Fibroblast of villous mesenchyme (primary cell): Measurements from ENCODE around the gene SPATA46. TPM values are rescaled to one million over a fixed set of nuclear protein-coding genes. Genes with fewer than 3 reads are reported as not detected.

ENCODE experiments used
- DNase-seq: peaks from one replicate; pipeline ENCODE4 v3.0.0-alpha.2; 2010; ENCODE audit warnings: low read depth
- H3K4me3 ChIP-seq: 2 replicates; pipeline ENCODE4 v1.5.1; 2011; ENCODE audit warnings: low read depth, mild to moderate bottlenecking, low read length
- CTCF ChIP-seq: IDR thresholded peaks from 2 replicates; pipeline ENCODE4 v1.5.1; 2012; ENCODE audit warnings: low read depth, mild to moderate bottlenecking, low read length; ENCODE audit not compliant: insufficient read depth
- total RNA-seq: library from RNA; depleted of rRNA; stranded (reverse); fragments of >200 nt; gene quantifications from 2 replicates; pipeline ENCODE4 v1.2.3, GENCODE V29; 2012

Gene SPATA46
- total RNA-seq, 1 donor: not detected

GRCh38 chr1:162400790-162401355 is 24.2 kb upstream of the SPATA46 start:
- H3K4me3 ChIP-seq: no peak overlapping the region
- DNase-seq: no peak
- TF ChIP-seq CTCF: no peak

DNA sequence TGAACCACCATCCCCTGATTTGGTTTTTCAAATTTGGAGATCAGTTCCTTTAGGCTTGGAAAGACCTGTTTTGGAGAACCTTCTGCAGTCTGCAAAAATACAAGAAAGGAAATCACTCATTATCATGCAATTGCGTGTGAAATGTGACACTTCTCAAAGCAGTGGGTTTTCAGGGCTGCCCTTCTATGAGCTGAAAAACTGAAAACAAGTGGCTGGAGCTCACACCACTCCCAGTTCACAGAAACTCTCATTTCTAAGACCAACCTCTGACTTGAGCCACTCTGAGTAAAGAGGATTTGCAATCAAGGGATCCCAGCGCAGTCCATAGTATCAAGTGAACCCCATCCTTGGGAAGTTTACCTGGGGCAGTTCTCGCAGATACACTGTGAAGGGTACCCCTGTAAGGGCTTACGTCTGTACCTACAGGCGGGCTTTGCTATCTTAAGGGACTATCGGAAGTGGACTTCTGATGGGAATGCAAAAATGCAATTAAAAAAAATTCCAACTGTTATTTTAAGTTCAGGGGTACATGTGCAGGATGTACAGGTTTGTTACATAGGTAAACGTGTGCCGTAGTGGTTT is 22.4 kb upstream of the SPATA46 start:
- no peak overlapping the region for H3K4me3 ChIP-seq
- no peak for TF ChIP-seq CTCF
- DNase-seq: no peak

GRCh38 chr1:162397943-162398560 is 21.4 kb upstream of the SPATA46 start:
- TF ChIP-seq CTCF: no peak
- DNase-seq: peak; percentile 34

DNA sequence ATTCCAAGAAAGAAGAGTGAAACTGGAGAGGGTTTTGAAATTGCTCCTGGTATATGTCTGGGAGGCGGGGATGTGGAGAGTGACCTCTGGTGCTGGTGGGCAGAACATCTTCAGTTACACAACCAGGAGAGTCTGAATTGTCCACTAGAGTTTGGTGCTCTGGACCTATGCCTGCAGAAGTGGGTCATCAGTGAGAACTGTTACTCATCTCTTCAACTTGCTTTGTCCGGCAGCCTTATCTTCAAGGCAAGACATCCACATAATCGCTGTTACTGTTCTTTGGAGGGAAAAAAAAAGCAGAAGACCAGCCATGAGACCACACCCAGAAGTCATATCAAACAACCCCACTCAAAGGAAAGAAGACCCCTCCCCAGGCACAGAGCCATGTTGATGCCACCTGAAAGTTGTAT is 20.4 kb upstream of the SPATA46 start:
- no peak for DNase-seq
- H3K4me3 ChIP-seq: no peak overlapping the region
- TF ChIP-seq CTCF: peak; percentile 27

More at GRCh38 chr1:162397943-162398560, 21.4 kb upstream of the SPATA46 start:
- H3K4me3 ChIP-seq: no peak overlapping the region

DNA sequence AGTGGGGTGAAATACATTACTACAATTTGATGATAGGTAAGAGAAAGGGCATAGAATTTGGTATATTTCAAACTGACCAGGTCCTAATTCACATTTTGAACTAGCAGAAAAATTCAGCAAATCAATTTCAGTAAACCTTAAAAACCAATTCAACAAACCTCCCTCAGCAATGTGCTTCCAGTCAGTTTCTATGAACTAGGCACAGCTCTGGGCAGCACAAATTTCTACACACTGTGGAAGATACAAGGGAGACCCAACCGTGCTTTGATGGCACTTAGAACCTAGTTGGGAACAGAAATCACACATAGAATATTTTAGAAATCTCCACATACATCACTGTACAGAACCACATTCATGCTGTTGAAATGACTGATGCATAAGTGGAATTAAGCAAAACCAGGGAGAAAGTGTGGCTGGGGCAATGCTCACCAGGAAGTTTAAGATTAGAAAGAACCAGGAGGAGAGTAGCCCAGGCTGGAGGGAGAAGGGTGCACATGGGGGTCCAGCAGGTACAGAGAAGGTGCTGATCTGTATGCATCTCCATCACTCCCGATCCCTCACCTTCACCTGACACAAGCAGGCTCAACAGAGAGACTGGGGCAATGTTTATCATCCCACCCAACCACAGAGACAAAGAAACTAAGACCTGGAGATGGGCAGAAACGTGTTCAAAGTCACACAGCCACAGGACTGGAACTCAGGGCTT is 19.7 kb upstream of the SPATA46 start:
- no peak for DNase-seq
- TF ChIP-seq CTCF: no peak
- H3K4me3 ChIP-seq: no peak overlapping the region

- H3K4me3 ChIP-seq: no peak overlapping the region
- DNase-seq: peak; percentile 64
- peak; percentile 88 for TF ChIP-seq CTCF
These were observed 15.3 kb upstream of the SPATA46 start for GRCh38 chr1:162391790-162392563.
